Central memory CD8-positive, alpha-beta T cell (primary cell): ENCODE measurements around the gene SSBP3.
A peak's percentile ranks its signal among the peaks of the same experiment; 100 is the strongest.
"Not testable (repeated sequence)": the region's sequence is repeated elsewhere in the genome, so short reads cannot be mapped to it uniquely, and the experiment has no call there.

Experiments
- ATAC-seq: fragments of 150-1000 bp; cut with Tn5 transposase; replicated peaks from 2 replicates; pipeline ENCODE4 v1.10.0; 2022; ENCODE audit warnings: mild to moderate bottlenecking, moderate FRiP score, moderate number of reproducible peaks; ENCODE audit not compliant: poor library complexity, severe bottlenecking; ENCODE audit errors: extremely low read depth
- DNase-seq, 2 donors: peaks; one replicate each; pipeline ENCODE4 v3.0.0; 2021; ENCODE audit warnings: low spot score in 2 of 2
- H3K27ac Mint-ChIP-seq: one replicate; pipeline ENCODE4 v1.8.0; 2022; ENCODE audit warnings: low read depth, mild to moderate bottlenecking, moderate library complexity, mixed read lengths
- H3K27me3 Mint-ChIP-seq: one replicate; pipeline ENCODE4 v1.8.0; 2022; ENCODE audit warnings: mixed read lengths
- H3K36me3 Mint-ChIP-seq: one replicate; pipeline ENCODE4 v1.8.0; 2022; ENCODE audit warnings: mild to moderate bottlenecking, moderate library complexity, mixed read lengths; ENCODE audit not compliant: insufficient read depth
- H3K4me1 Mint-ChIP-seq: one replicate; pipeline ENCODE4 v1.8.0; 2022; ENCODE audit warnings: mixed read lengths
- H3K4me3 Mint-ChIP-seq: one replicate; pipeline ENCODE4 v1.8.0; 2022; ENCODE audit warnings: mild to moderate bottlenecking, moderate library complexity, mixed read lengths
- H3K9me3 Mint-ChIP-seq: one replicate; pipeline ENCODE4 v1.8.0; 2022; ENCODE audit warnings: mixed read lengths

The SSBP3 gene

GRCh38 chr1:54347955-54348699, 58.1 kb downstream of the SSBP3 start:
- H3K4me1 Mint-ChIP-seq, result peaks cover 40% of the 10 kb centered on the region
- ATAC-seq (no peak), DNase-seq (no peak)
- H3K9me3 Mint-ChIP-seq, result no peaks in the 10 kb centered on the region
- H3K4me3 Mint-ChIP-seq, result no peak overlapping the region
- no peak overlapping the region for H3K27ac Mint-ChIP-seq
- no peaks in the 10 kb centered on the region for H3K27me3 Mint-ChIP-seq
- peaks cover 8% of the 10 kb centered on the region for H3K36me3 Mint-ChIP-seq

- Mint-ChIP-seq H3K27ac (no peak overlapping the region), H3K36me3 (peaks cover 8% of the 10 kb centered on the region), H3K4me1 (peaks cover 39% of the 10 kb centered on the region), H3K4me3 (no peak overlapping the region), H3K9me3 (no peaks in the 10 kb centered on the region), H3K27me3 (no peaks in the 10 kb centered on the region)
- DNase-seq (no peak), ATAC-seq (no peak)
Measured at GRCh38 chr1:54347261-54347954, 58.8 kb downstream of the SSBP3 start.

- H3K27me3 Mint-ChIP-seq, H3K36me3 Mint-ChIP-seq, H3K4me3 Mint-ChIP-seq, H3K9me3 Mint-ChIP-seq, ATAC-seq, DNase-seq, H3K27ac Mint-ChIP-seq: not testable (repeated sequence)
- peaks cover 38% of the 10 kb centered on the region for H3K4me1 Mint-ChIP-seq
Measured at GRCh38 chr1:54345548-54345947, 60.6 kb downstream of the SSBP3 start.

GRCh38 chr1:54345116-54345515, 61.1 kb downstream of the SSBP3 start:
- Mint-ChIP-seq H3K27ac (no peak overlapping the region), H3K27me3 (no peaks in the 10 kb centered on the region), H3K4me1 (peaks cover 38% of the 10 kb centered on the region), H3K4me3 (no peak overlapping the region), H3K9me3 (no peaks in the 10 kb centered on the region), H3K36me3 (peaks cover 8% of the 10 kb centered on the region)
- ATAC-seq (no peak), DNase-seq (no peak)

- Mint-ChIP-seq H3K27me3 (no peaks in the 10 kb centered on the region), H3K27ac (peak overlapping the region; percentile 22), H3K4me3 (no peak overlapping the region), H3K9me3 (no peaks in the 10 kb centered on the region), H3K4me1 (peaks cover 49% of the 10 kb centered on the region), H3K36me3 (peaks cover 6% of the 10 kb centered on the region)
- ATAC-seq, result no peak
- DNase-seq, result no peak
Measured at GRCh38 chr1:54342742-54343687, 63.2 kb downstream of the SSBP3 start.

- Mint-ChIP-seq H3K9me3 (no peaks in the 10 kb centered on the region), H3K27ac (no peak overlapping the region), H3K36me3 (peaks cover 6% of the 10 kb centered on the region), H3K27me3 (no peaks in the 10 kb centered on the region), H3K4me3 (no peak overlapping the region), H3K4me1 (peaks cover 51% of the 10 kb centered on the region)
- ATAC-seq (no peak), DNase-seq (no peak)
Measured at GRCh38 chr1:54342288-54342687, 63.9 kb downstream of the SSBP3 start.

GRCh38 chr1:54341763-54342162, 64.4 kb downstream of the SSBP3 start:
- no peak for DNase-seq
- no peak for ATAC-seq
- Mint-ChIP-seq H3K4me3 (no peak overlapping the region), H3K4me1 (peaks cover 51% of the 10 kb centered on the region), H3K27ac (peak overlapping the region; percentile 61), H3K36me3 (peaks cover 9% of the 10 kb centered on the region), H3K9me3 (no peaks in the 10 kb centered on the region), H3K27me3 (no peaks in the 10 kb centered on the region)

- H3K4me3 Mint-ChIP-seq, result no peak overlapping the region
- no peak for DNase-seq
- no peak overlapping the region for H3K27ac Mint-ChIP-seq
- H3K9me3 Mint-ChIP-seq, result no peaks in the 10 kb centered on the region
- no peak for ATAC-seq
- peaks cover 9% of the 10 kb centered on the region for H3K36me3 Mint-ChIP-seq
- H3K27me3 Mint-ChIP-seq, result no peaks in the 10 kb centered on the region
- H3K4me1 Mint-ChIP-seq, result peaks cover 51% of the 10 kb centered on the region
Measured at GRCh38 chr1:54340878-54341277, 65.3 kb downstream of the SSBP3 start.

- Mint-ChIP-seq H3K27me3 (no peaks in the 10 kb centered on the region), H3K36me3 (peaks cover 9% of the 10 kb centered on the region), H3K4me3 (no peak overlapping the region), H3K27ac (no peak overlapping the region), H3K4me1 (peaks cover 51% of the 10 kb centered on the region), H3K9me3 (no peaks in the 10 kb centered on the region)
- no peak for ATAC-seq
- no peak for DNase-seq
Measured at GRCh38 chr1:54340434-54340833, 65.8 kb downstream of the SSBP3 start.

- Mint-ChIP-seq H3K27ac (peak overlapping the region; percentile 6), H3K4me3 (no peak overlapping the region), H3K4me1 (peaks cover 51% of the 10 kb centered on the region), H3K36me3 (peaks cover 4% of the 10 kb centered on the region), H3K9me3 (no peaks in the 10 kb centered on the region), H3K27me3 (no peaks in the 10 kb centered on the region)
- DNase-seq, result no peak
- no peak for ATAC-seq
Measured at GRCh38 chr1:54339126-54339525, 67.1 kb downstream of the SSBP3 start.

GRCh38 chr1:54338464-54338863, 67.7 kb downstream of the SSBP3 start:
- peaks cover 3% of the 10 kb centered on the region for H3K36me3 Mint-ChIP-seq
- ATAC-seq (no peak), DNase-seq (no peak)
- peaks cover 46% of the 10 kb centered on the region for H3K4me1 Mint-ChIP-seq
- H3K27me3 Mint-ChIP-seq, result no peaks in the 10 kb centered on the region
- no peaks in the 10 kb centered on the region for H3K9me3 Mint-ChIP-seq
- H3K27ac Mint-ChIP-seq, result peak overlapping the region; percentile 6
- no peak overlapping the region for H3K4me3 Mint-ChIP-seq

- Mint-ChIP-seq H3K27me3 (no peaks in the 10 kb centered on the region), H3K4me3 (no peak overlapping the region), H3K4me1 (peaks cover 46% of the 10 kb centered on the region), H3K27ac (no peak overlapping the region), H3K9me3 (no peaks in the 10 kb centered on the region), H3K36me3 (peaks cover 3% of the 10 kb centered on the region)
- DNase-seq (no peak), ATAC-seq (no peak)
Measured at GRCh38 chr1:54337928-54338327, 68.3 kb downstream of the SSBP3 start.
